ENCODE measurements around the gene MON2. TPM values are rescaled to one million over a fixed set of nuclear protein-coding genes. Genes with fewer than 3 reads are reported as not detected.

Gene MON2
- total and polyA plus RNA-seq, 12 donors, result 5.0 to 25.3 (median 18.5) TPM

- DNase-seq (no peak), ATAC-seq (no peak)
- Histone ChIP-seq H3K4me3 (no peak overlapping the region), H3K27me3 (no peaks in the 10 kb centered on the region), H3K27ac (no peak overlapping the region), H3K36me3 (peaks cover 0 to 9% (median 0%) of the 10 kb centered on the region in 9 donors), H3K4me1 (no peaks in the 10 kb centered on the region), H3K9me3 (no peaks in the 10 kb centered on the region)
- intact Hi-C loops (cut with DNase I), result no loop called here
- TF ChIP-seq CTCF (IDR thresholded peaks at IDR 0.05), result no peak
Observed at GRCh38 chr12:62618319-62618718, 151.7 kb downstream of the MON2 start.

GRCh38 chr12:62618930-62619329 lies 152.3 kb downstream of the MON2 start:
- WGBS, 2 donors, result 89 to 92% methylated on average over 2 of the region's 2 CpGs
- no peak for DNase-seq

GRCh38 chr12:62621101-62621638 lies 154.5 kb downstream of the MON2 start:
- H3K9me3 ChIP-seq, result no peaks in the 10 kb centered on the region
- DNase-seq, result no peak
- WGBS, 2 donors, result 83 to 88% methylated on average over 8 of the region's 8 CpGs
- H3K4me1 ChIP-seq, result peaks cover 0 to 18% (median 0%) of the 10 kb centered on the region in 9 donors
- peaks cover 0 to 5% (median 0%) of the 10 kb centered on the region in 9 donors for H3K36me3 ChIP-seq
- H3K27me3 ChIP-seq, result no peaks in the 10 kb centered on the region
- no peak for TF ChIP-seq CTCF (IDR thresholded peaks at IDR 0.05)
- intact Hi-C loops (cut with DNase I), result no loop called here
- ATAC-seq, result no peak
- H3K4me3 ChIP-seq, result no peak overlapping the region
- H3K27ac ChIP-seq, result no peak overlapping the region

More at GRCh38 chr12:62618930-62619329, 152.3 kb downstream of the MON2 start:
- Histone ChIP-seq H3K9me3 (no peaks in the 10 kb centered on the region), H3K27ac (no peak overlapping the region), H3K27me3 (no peaks in the 10 kb centered on the region), H3K36me3 (peaks cover 0 to 6% (median 0%) of the 10 kb centered on the region in 9 donors), H3K4me3 (no peak overlapping the region), H3K4me1 (no peaks in the 10 kb centered on the region)
- ATAC-seq, result no peak
- intact Hi-C loops (cut with DNase I), result no loop called here
- no peak for TF ChIP-seq CTCF (IDR thresholded peaks at IDR 0.05)

GRCh38 chr12:62622177-62622576 lies 155.6 kb downstream of the MON2 start:
- Histone ChIP-seq H3K36me3 (no peaks in the 10 kb centered on the region), H3K27me3 (no peaks in the 10 kb centered on the region), H3K4me1 (peaks cover 0 to 18% (median 0%) of the 10 kb centered on the region in 9 donors), H3K9me3 (no peaks in the 10 kb centered on the region), H3K4me3 (no peak overlapping the region), H3K27ac (no peak overlapping the region)
- ATAC-seq, result no peak
- intact Hi-C loops (cut with DNase I), result no loop called here
- 65 to 67% methylated on average over 2 of the region's 2 CpGs for WGBS, 2 donors
- TF ChIP-seq CTCF (IDR thresholded peaks at IDR 0.05), result no peak
- no peak for DNase-seq

All from heart right ventricle (tissue), 16 donors.